Measurements from ENCODE around the gene ZFC3H1. TPM values are rescaled to one million over a fixed set of nuclear protein-coding genes. Genes with fewer than 3 reads are reported as not detected.

Gene ZFC3H1
- total RNA-seq (10 to 100 TPM; 13.6 to 26.5 (median 17.2) TPM), polyA plus RNA-seq (10 to 100 TPM in 1 of 2 donors, 1 to 10 TPM in 1; 6.9 to 23.4 TPM)
- long read RNA-seq, donor 1, partial matches to known transcripts: 7 of 11 reads
- long read RNA-seq, donor 1, other reads (novel, unspliced or antisense): 1 of 11 reads
- long read RNA-seq, donor 2, full-length matches to known transcripts: 3 of 7 reads
- long read RNA-seq, donor 2, partial matches to known transcripts: 2 of 7 reads
- long read RNA-seq, donor 2, other reads (novel, unspliced or antisense): 2 of 7 reads
- long read RNA-seq, donor 3, partial matches to known transcripts: 10 of 12 reads
- long read RNA-seq, donor 3, other reads (novel, unspliced or antisense): 0 of 12 reads

- peak within 1 kb of the TSS; percentile 84 to 98 (median 94) for H3K27ac ChIP-seq
These were observed at the start of gene ZFC3H1, which contains the start of gene THAP2 for GRCh38 chr12:71663561-71664410. TSS of gene ZFC3H1 (minus strand) at chr12:71663848. CDS start at chr12:71663610, 238 bp downstream. TSS of gene THAP2 (plus strand) at chr12:71664301. CDS start at chr12:71664510, 209 bp downstream.

GRCh38 chr12:71710276-71711125 is 46.9 kb upstream of the ZFC3H1 start:
- Histone ChIP-seq H3K27me3 (no peaks in the 10 kb centered on the region), H3K4me3 (no peak overlapping the region), H3K36me3 (peaks cover 0 to 20% (median 0%) of the 10 kb centered on the region in 9 donors), H3K9me3 (peaks cover 0 to 38% (median 4%) of the 10 kb centered on the region in 11 donors), H3K27ac (no peak overlapping the region), H3K4me1 (no peaks in the 10 kb centered on the region)
- WGBS, 2 donors: 93% methylated on average over 7 of the region's 7 CpGs
- DNase-seq (no peak), ATAC-seq (no peak)
- TF ChIP-seq CTCF (IDR thresholded peaks at IDR 0.05): no peak
- intact Hi-C loops (cut with DNase I): no loop called here

More at GRCh38 chr12:71663561-71664410, at the start of gene ZFC3H1, which contains the start of gene THAP2:
- Histone ChIP-seq H3K27me3 (no peaks in the 10 kb centered on the region), H3K4me1 (peaks cover 0 to 37% (median 34%) of the 10 kb centered on the region in 9 donors), H3K4me3 (peak within 1 kb of the TSS; percentile 74 to 98 (median 85)), H3K36me3 (peaks cover 0 to 29% (median 7%) of the 10 kb centered on the region in 9 donors), H3K9me3 (no peaks in the 10 kb centered on the region)
- ATAC-seq: peak; percentile 96 to 98 (median 97)
- intact Hi-C loops (cut with DNase I): loop anchor here in 5 of 10 donors (1.0 to 10.0 kb wide), 7 partner anchors 21 to 176 kb away; partner anchors contain the start of genes RAB21 (in 3 of the 5), TMEM19 (in 3 of the 5) and TBC1D15 (in 2 of the 5)
- peak; percentile 88 to 97 for DNase-seq
- peak in 6 of 9 donors; percentile 12 to 60 (median 36) for TF ChIP-seq CTCF (IDR thresholded peaks at IDR 0.05)
- WGBS, 2 donors: 0% methylated on average over 57 of the region's 57 CpGs

- WGBS, 2 donors: 96 to 100% methylated on average over 1 of the region's 1 CpG
These were observed 45.0 kb upstream of the ZFC3H1 start for GRCh38 chr12:71708658-71709057.

More at GRCh38 chr12:71708658-71709057, 45.0 kb upstream of the ZFC3H1 start:
- Histone ChIP-seq H3K9me3 (peaks cover 0 to 24% (median 4%) of the 10 kb centered on the region in 11 donors), H3K27ac (no peak overlapping the region), H3K4me1 (no peaks in the 10 kb centered on the region), H3K4me3 (no peak overlapping the region), H3K27me3 (no peaks in the 10 kb centered on the region), H3K36me3 (peaks cover 0 to 33% (median 0%) of the 10 kb centered on the region in 9 donors)
- no peak for DNase-seq
- TF ChIP-seq CTCF (IDR thresholded peaks at IDR 0.05): no peak
- intact Hi-C loops (cut with DNase I): no loop called here
- ATAC-seq: no peak

All from heart right ventricle (tissue), 16 donors.